ENCODE results near the gene NFILZ.

GRCh38 chr19:8666814-8667405 is 36.5 kb downstream of the NFILZ start:
- TF ChIP-seq NRF1 (IDR thresholded peaks at IDR 0.05; ENCODE audit: low read depth, low read length) (no peak), SP1 (IDR thresholded peaks at IDR 0.05; ENCODE audit: low read depth, low read length) (no peak), CTCF (IDR thresholded peaks at IDR 0.05; ENCODE audit: control extremely low read depth in 1 of 3, insufficient read depth in 1 of 3, low read depth in 1 of 3, low read length in 3 of 3) (no peak), CHD1 (IDR thresholded peaks at IDR 0.05; ENCODE audit: low read depth, low read length) (no peak), HDAC2 (IDR thresholded peaks at IDR 0.05; ENCODE audit: borderline replicate concordance in 1 of 2, low read depth in 2 of 2, low read length in 2 of 2) (no peak), RNF2 (IDR thresholded peaks at IDR 0.05; ENCODE audit: borderline replicate concordance, low read depth, low read length, missing control alignments, poor library complexity, severe bottlenecking) (no peak), TAF1 (IDR thresholded peaks at IDR 0.05; ENCODE audit: low read depth, low read length) (no peak)

All from H1 (cell line).